Fibroblast of villous mesenchyme (primary cell): ENCODE results near the gene ZNF331. TPM values are rescaled to one million over a fixed set of nuclear protein-coding genes. Genes with fewer than 3 reads are reported as not detected.
A peak's percentile ranks its signal among the peaks of the same experiment; 100 is the strongest.
"Not testable (repeated sequence)": the region's sequence is repeated elsewhere in the genome, so short reads cannot be mapped to it uniquely, and the experiment has no call there.

ENCODE experiments used
- DNase-seq: peaks from one replicate; pipeline ENCODE4 v3.0.0-alpha.2; 2010; ENCODE audit warnings: low read depth
- H3K4me3 ChIP-seq: 2 replicates; pipeline ENCODE4 v1.5.1; 2011; ENCODE audit warnings: low read depth, mild to moderate bottlenecking, low read length
- CTCF ChIP-seq: IDR thresholded peaks from 2 replicates; pipeline ENCODE4 v1.5.1; 2012; ENCODE audit warnings: low read depth, mild to moderate bottlenecking, low read length; ENCODE audit not compliant: insufficient read depth
- total RNA-seq: library from RNA; depleted of rRNA; stranded (reverse); fragments of >200 nt; gene quantifications from 2 replicates; pipeline ENCODE4 v1.2.3, GENCODE V29; 2012

ZNF331 gene
- total RNA-seq, 1 donor = 13.4 TPM

- no peak overlapping the region for H3K4me3 ChIP-seq
- peak; percentile 6 for DNase-seq
- no peak for TF ChIP-seq CTCF
These were observed 30.2 kb upstream of the ZNF331 start for GRCh38 chr19:53507523-53508442.

GRCh38 chr19:53509443-53509842 is 28.5 kb upstream of the ZNF331 start:
- no peak for TF ChIP-seq CTCF

GRCh38 chr19:53509845-53510244 is 28.1 kb upstream of the ZNF331 start:
- no peak for DNase-seq
- no peak for TF ChIP-seq CTCF
- H3K4me3 ChIP-seq = no peak overlapping the region

More at GRCh38 chr19:53509443-53509842, 28.5 kb upstream of the ZNF331 start:
- H3K4me3 ChIP-seq = no peak overlapping the region
- DNase-seq = peak; percentile 12

- H3K4me3 ChIP-seq = no peak overlapping the region
- TF ChIP-seq CTCF = no peak
- no peak for DNase-seq
These were observed 26.6 kb upstream of the ZNF331 start for GRCh38 chr19:53511357-53511756.

GRCh38 chr19:53511933-53512374 is 26.0 kb upstream of the ZNF331 start:
- DNase-seq = peak; percentile 74
- H3K4me3 ChIP-seq = no peak overlapping the region
- TF ChIP-seq CTCF = peak; percentile 79

GRCh38 chr19:53515047-53515446 is 22.9 kb upstream of the ZNF331 start:
- not testable (repeated sequence) for DNase-seq, H3K4me3 ChIP-seq

GRCh38 chr19:53517114-53517741 is 20.7 kb upstream of the ZNF331 start:
- peak; percentile 69 for DNase-seq
- TF ChIP-seq CTCF = no peak
- H3K4me3 ChIP-seq = no peak overlapping the region
